Measurements from ENCODE around the gene TENM4. TPM values are rescaled to one million over a fixed set of nuclear protein-coding genes. Genes with fewer than 3 reads are reported as not detected.

Gene TENM4
- polyA plus RNA-seq, 1 of the 3 experiments (the other 2 are of a cell fraction): 16.7 TPM

GRCh38 chr11:79304599-79305212 lies 136.1 kb downstream of the TENM4 start:
- peaks cover 0 to 3% of the 10 kb centered on the region in 2 experiments for H3K36me3 ChIP-seq (replicated peaks in 1 of 2; ENCODE audit: control insufficient read depth in 1 of 2, insufficient read depth in 2 of 2, low read length in 1 of 2)
- DNase-seq: no peak
- H3K9me3 ChIP-seq: no peaks in the 10 kb centered on the region
- H3K4me3 ChIP-seq (ENCODE audit: low read depth in 2 of 2, low read length in 1 of 2): no peak overlapping the region
- no peaks in the 10 kb centered on the region for H3K27me3 ChIP-seq (ENCODE audit: insufficient read depth)
- H2AFZ ChIP-seq (ENCODE audit: low read depth): no peak overlapping the region
- POLR2A ChIA-PET: interaction anchor here (1.1 kb wide), 1 partner anchor 14 kb away, joined by 3 read pairs; no protein-coding TSS in a partner anchor
- TF ChIP-seq SIN3A (IDR thresholded peaks at IDR 0.05; ENCODE audit: borderline replicate concordance, low read depth, low read length): no peak
- no peak for TF ChIP-seq ELF1 (IDR thresholded peaks at IDR 0.05)
- TF ChIP-seq EP300 (IDR thresholded peaks at IDR 0.05; ENCODE audit: borderline replicate concordance in 1 of 2, low read depth in 1 of 2, low read length in 1 of 2): no peak
- TF ChIP-seq GABPA (IDR thresholded peaks at IDR 0.05; ENCODE audit: low read depth): no peak
- no peak for TF ChIP-seq IRF3 (IDR thresholded peaks at IDR 0.05; ENCODE audit: low read depth, low read length)
- no peak for TF ChIP-seq RAD21 (IDR thresholded peaks at IDR 0.05; ENCODE audit: low read length)
- no peak for TF ChIP-seq NRF1 (IDR thresholded peaks at IDR 0.05; ENCODE audit: low read depth, low read length)
- no peak for TF ChIP-seq MEF2A (IDR thresholded peaks at IDR 0.05; ENCODE audit: borderline replicate concordance, low read depth)
- TF ChIP-seq, protein P1, sequence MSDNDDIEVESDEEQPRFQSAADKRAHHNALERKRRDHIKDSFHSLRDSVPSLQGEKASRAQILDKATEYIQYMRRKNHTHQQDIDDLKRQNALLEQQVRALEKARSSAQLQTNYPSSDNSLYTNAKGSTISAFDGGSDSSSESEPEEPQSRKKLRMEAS (IDR thresholded peaks at IDR 0.05; ENCODE audit: low read depth): no peak
- TF ChIP-seq GATA2 (CRISPR knock-in tag; IDR thresholded peaks at IDR 0.05): no peak
- no peak for TF ChIP-seq RXRA (IDR thresholded peaks at IDR 0.05; ENCODE audit: borderline replicate concordance, low read depth)
- TF ChIP-seq TEAD4 (IDR thresholded peaks at IDR 0.05; ENCODE audit: borderline replicate concordance, insufficient read depth): no peak
- TF ChIP-seq, protein P2, sequence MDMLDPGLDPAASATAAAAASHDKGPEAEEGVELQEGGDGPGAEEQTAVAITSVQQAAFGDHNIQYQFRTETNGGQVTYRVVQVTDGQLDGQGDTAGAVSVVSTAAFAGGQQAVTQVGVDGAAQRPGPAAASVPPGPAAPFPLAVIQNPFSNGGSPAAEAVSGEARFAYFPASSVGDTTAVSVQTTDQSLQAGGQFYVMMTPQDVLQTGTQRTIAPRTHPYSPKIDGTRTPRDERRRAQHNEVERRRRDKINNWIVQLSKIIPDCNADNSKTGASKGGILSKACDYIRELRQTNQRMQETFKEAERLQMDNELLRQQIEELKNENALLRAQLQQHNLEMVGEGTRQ (IDR thresholded peaks at IDR 0.05; ENCODE audit: borderline replicate concordance, low read depth, low read length): no peak
- TF ChIP-seq TAF1 (IDR thresholded peaks at IDR 0.05; ENCODE audit: borderline replicate concordance, low read depth, low read length): no peak
- TF ChIP-seq NFIC (IDR thresholded peaks at IDR 0.05; ENCODE audit: borderline replicate concordance): no peak
- TF ChIP-seq MXI1 (IDR thresholded peaks at IDR 0.05; ENCODE audit: low read depth, low read length): no peak
- CTCF ChIA-PET: interaction anchor here (0.6 to 1.8 kb wide), 4 partner anchors 12 to 204 kb away, joined by 3 to 4 read pairs (median 4); partner anchors contain the start of gene TENM4
- peaks cover 6% of the 10 kb centered on the region; the same call in 1 of the 2 replicates for H3K79me2 ChIP-seq (ENCODE audit: insufficient read depth)
- no peak overlapping the region for H3K9ac ChIP-seq
- peaks cover 0 to 6% of the 10 kb centered on the region in 2 experiments; a peak in 2 of 4 replicates for H3K4me1 ChIP-seq (ENCODE audit: control insufficient read depth in 1 of 2, insufficient read depth in 2 of 2, low read depth in 1 of 2, low read length in 1 of 2)
- H3F3A ChIP-seq (replicated peaks; ENCODE audit: insufficient read depth): no peaks in the 10 kb centered on the region
- H4K20me1 ChIP-seq (ENCODE audit: insufficient read depth): 0 out of 2 replicates have a peak, but pooled peaks cover 3% of the 10 kb centered on the region
- H3K9me2 ChIP-seq: no peaks in the 10 kb centered on the region
- H3K4me2 ChIP-seq: no peak overlapping the region
- 52% methylated on average over 4 of the region's 4 CpGs for WGBS (ENCODE audit: low lambda C conversion rate)
- no peak overlapping the region for H3K27ac ChIP-seq (ENCODE audit: low read depth in 2 of 2, low read length in 1 of 2)

All from SK-N-SH (cell line).